Activated naive CD8-positive, alpha-beta T cell (primary cell): ENCODE results near the gene HNRNPR.
"Not testable (repeated sequence)": the region's sequence is repeated elsewhere in the genome, so short reads cannot be mapped to it uniquely, and the experiment has no call there.

Experiments
- H3K27ac Mint-ChIP-seq: one replicate; pipeline ENCODE4 v1.8.0; 2021; ENCODE audit warnings: mixed read lengths
- H3K27me3 Mint-ChIP-seq: one replicate; pipeline ENCODE4 v1.8.0; 2021; ENCODE audit warnings: mixed read lengths
- H3K36me3 Mint-ChIP-seq: one replicate; pipeline ENCODE4 v1.8.0; 2021; ENCODE audit warnings: mixed read lengths
- H3K4me1 Mint-ChIP-seq: one replicate; pipeline ENCODE4 v1.8.0; 2021; ENCODE audit warnings: low read depth, mixed read lengths
- H3K4me3 Mint-ChIP-seq: one replicate; pipeline ENCODE4 v1.8.0; 2021; ENCODE audit warnings: mild to moderate bottlenecking, mixed read lengths
- H3K9me3 Mint-ChIP-seq: one replicate; pipeline ENCODE4 v1.8.0; 2021; ENCODE audit warnings: low read depth, mixed read lengths

Gene HNRNPR

DNA sequence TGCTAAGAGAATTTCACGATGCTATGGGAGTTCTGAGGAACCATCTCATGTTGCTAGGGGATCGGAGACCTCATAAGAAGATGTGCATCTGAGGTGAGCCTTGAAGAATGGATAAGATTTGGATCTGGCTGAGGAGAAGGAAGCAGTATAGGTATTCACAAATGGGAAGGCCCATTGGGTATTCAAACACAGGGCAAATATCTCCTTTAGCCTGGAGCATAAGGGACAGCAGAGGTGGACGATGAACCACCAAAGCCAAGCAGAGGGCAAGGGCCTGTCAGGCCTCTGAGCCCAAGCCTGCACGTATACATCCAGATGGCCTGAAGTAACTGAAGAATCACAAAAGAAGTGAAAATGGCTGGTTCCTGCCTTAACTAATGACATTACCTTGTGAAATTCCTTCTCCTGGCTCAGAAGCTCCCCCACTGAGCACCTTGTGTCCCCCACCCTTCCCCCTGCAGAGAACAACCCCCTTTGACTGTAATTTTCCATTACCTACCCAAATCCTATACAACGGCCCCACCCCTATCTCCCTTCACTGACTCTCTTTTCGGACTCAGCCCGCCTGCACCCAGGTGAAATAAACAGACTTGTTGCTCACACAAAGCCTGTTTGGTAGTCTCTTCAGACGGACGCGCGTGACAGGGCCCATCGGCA lies 30.1 kb upstream of the HNRNPR start:
- peaks cover 14% of the 10 kb centered on the region for H3K4me1 Mint-ChIP-seq
- not testable (repeated sequence) for H3K27me3 Mint-ChIP-seq, H3K36me3 Mint-ChIP-seq, H3K4me3 Mint-ChIP-seq, H3K9me3 Mint-ChIP-seq, H3K27ac Mint-ChIP-seq

- H3K9me3 Mint-ChIP-seq, result no peaks in the 10 kb centered on the region
- peaks cover 21% of the 10 kb centered on the region for H3K4me1 Mint-ChIP-seq
- no peak overlapping the region for H3K27ac Mint-ChIP-seq
- no peaks in the 10 kb centered on the region for H3K27me3 Mint-ChIP-seq
- no peak overlapping the region for H3K4me3 Mint-ChIP-seq
- peaks cover 2% of the 10 kb centered on the region for H3K36me3 Mint-ChIP-seq
Observed at GRCh38 chr1:23371987-23372880, 28.1 kb upstream of the HNRNPR start.

GRCh38 chr1:23370709-23371584 lies 26.9 kb upstream of the HNRNPR start:
- H3K36me3 Mint-ChIP-seq, result peaks cover 7% of the 10 kb centered on the region
- H3K27ac Mint-ChIP-seq, result no peak overlapping the region
- H3K4me3 Mint-ChIP-seq, result no peak overlapping the region
- H3K27me3 Mint-ChIP-seq, result no peaks in the 10 kb centered on the region
- H3K4me1 Mint-ChIP-seq, result peaks cover 34% of the 10 kb centered on the region
- no peaks in the 10 kb centered on the region for H3K9me3 Mint-ChIP-seq

DNA sequence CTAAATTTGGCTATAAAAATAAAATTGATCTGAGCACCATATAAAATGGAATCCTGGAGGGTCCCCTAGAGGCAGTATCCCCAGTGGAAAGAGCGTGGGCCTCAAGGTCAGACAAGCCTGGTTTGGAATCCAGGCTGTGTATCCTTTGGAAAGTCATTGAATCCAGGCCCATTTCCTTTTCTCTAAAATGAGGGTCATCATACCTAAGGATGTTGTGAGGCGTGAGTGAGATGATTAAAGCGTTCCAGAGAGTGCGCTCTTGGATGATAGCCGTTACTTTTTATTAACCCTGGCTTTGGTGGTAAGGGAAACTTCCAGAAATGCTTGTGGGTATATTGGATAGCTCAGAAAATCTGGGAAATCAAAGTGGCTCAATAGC lies 26.2 kb upstream of the HNRNPR start:
- H3K27ac Mint-ChIP-seq, result no peak overlapping the region
- H3K27me3 Mint-ChIP-seq, result no peaks in the 10 kb centered on the region
- peaks cover 35% of the 10 kb centered on the region for H3K4me1 Mint-ChIP-seq
- H3K4me3 Mint-ChIP-seq, result peak overlapping the region; percentile 90
- H3K36me3 Mint-ChIP-seq, result peaks cover 9% of the 10 kb centered on the region
- no peaks in the 10 kb centered on the region for H3K9me3 Mint-ChIP-seq

GRCh38 chr1:23369335-23370013 lies 25.4 kb upstream of the HNRNPR start, which contains the start of gene ZNF436:
Gene ZNF436 (minus strand): TSS chr1:23369836. CDS start chr1:23368005, 1,831 bp downstream.
- H3K4me1 Mint-ChIP-seq, result peaks cover 35% of the 10 kb centered on the region
- no peaks in the 10 kb centered on the region for H3K9me3 Mint-ChIP-seq
- peak within 1 kb of the TSS; percentile 92 for H3K27ac Mint-ChIP-seq
- peak within 1 kb of the TSS; percentile 90 for H3K4me3 Mint-ChIP-seq
- H3K27me3 Mint-ChIP-seq, result no peaks in the 10 kb centered on the region
- peaks cover 12% of the 10 kb centered on the region for H3K36me3 Mint-ChIP-seq

- Mint-ChIP-seq H3K4me1 (peaks cover 35% of the 10 kb centered on the region), H3K27ac (peak overlapping the region; percentile 92), H3K27me3 (no peaks in the 10 kb centered on the region), H3K4me3 (peak overlapping the region; percentile 90), H3K9me3 (no peaks in the 10 kb centered on the region), H3K36me3 (peaks cover 13% of the 10 kb centered on the region)
Observed at GRCh38 chr1:23368562-23369334, 24.7 kb upstream of the HNRNPR start.

- peaks cover 18% of the 10 kb centered on the region for H3K36me3 Mint-ChIP-seq
- no peaks in the 10 kb centered on the region for H3K27me3 Mint-ChIP-seq
- peaks cover 35% of the 10 kb centered on the region for H3K4me1 Mint-ChIP-seq
- peak overlapping the region; percentile 90 for H3K4me3 Mint-ChIP-seq
- peaks cover 1% of the 10 kb centered on the region for H3K9me3 Mint-ChIP-seq
- H3K27ac Mint-ChIP-seq, result peak overlapping the region; percentile 92
Observed at GRCh38 chr1:23367791-23368561, 23.9 kb upstream of the HNRNPR start.

DNA sequence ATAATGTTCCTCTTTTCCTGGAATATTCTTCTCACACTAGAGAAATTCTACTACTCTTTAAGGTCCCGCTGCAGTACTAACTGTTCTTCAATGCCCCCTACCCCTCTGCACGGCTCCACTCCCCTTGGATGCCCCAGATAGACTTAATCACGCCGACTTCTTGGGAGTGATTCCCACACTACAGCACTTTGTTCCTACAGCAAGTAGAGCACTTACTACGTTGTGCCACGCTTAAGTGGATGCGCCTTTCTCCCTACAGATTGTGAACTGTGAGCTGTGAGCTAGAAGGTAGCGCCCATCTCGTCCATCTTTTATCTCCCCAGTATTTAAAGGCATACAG lies 23.3 kb upstream of the HNRNPR start:
- Mint-ChIP-seq H3K4me3 (peak overlapping the region; percentile 90), H3K36me3 (peaks cover 23% of the 10 kb centered on the region), H3K9me3 (peaks cover 5% of the 10 kb centered on the region), H3K4me1 (peaks cover 35% of the 10 kb centered on the region), H3K27me3 (no peaks in the 10 kb centered on the region), H3K27ac (peak overlapping the region; percentile 89)

DNA sequence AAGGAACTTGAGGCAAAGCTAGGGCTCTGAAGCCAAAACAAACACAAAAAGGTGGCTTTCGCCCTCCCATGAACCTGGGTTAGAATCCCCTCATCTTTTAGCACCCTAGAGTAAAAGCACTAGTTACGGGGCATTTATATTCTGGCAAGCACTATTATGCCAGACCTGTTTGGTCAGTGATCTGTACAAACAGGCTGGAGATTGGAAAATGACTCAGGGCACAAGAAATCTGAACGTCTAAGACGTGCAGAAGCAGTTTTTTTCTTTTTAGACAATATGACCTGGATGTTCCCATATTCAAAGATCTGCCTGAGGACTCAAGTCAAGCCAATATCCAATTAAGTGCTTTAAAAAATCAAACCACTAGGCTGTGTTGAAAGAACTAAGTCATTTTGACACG lies 22.5 kb upstream of the HNRNPR start:
- H3K4me1 Mint-ChIP-seq, result peaks cover 33% of the 10 kb centered on the region
- H3K4me3 Mint-ChIP-seq, result peak overlapping the region; percentile 90
- peaks cover 27% of the 10 kb centered on the region for H3K36me3 Mint-ChIP-seq
- H3K27ac Mint-ChIP-seq, result no peak overlapping the region
- peaks cover 7% of the 10 kb centered on the region for H3K9me3 Mint-ChIP-seq
- H3K27me3 Mint-ChIP-seq, result no peaks in the 10 kb centered on the region

- Mint-ChIP-seq H3K9me3 (peaks cover 7% of the 10 kb centered on the region), H3K36me3 (peaks cover 32% of the 10 kb centered on the region), H3K27ac (no peak overlapping the region), H3K27me3 (no peaks in the 10 kb centered on the region), H3K4me3 (peak overlapping the region; percentile 90), H3K4me1 (peaks cover 33% of the 10 kb centered on the region)
Observed at GRCh38 chr1:23366146-23366545, 22.1 kb upstream of the HNRNPR start.

GRCh38 chr1:23362218-23362713 lies 18.2 kb upstream of the HNRNPR start:
- no peak overlapping the region for H3K27ac Mint-ChIP-seq
- peaks cover 14% of the 10 kb centered on the region for H3K4me1 Mint-ChIP-seq
- no peak overlapping the region for H3K4me3 Mint-ChIP-seq
- H3K36me3 Mint-ChIP-seq, result peaks cover 52% of the 10 kb centered on the region
- no peaks in the 10 kb centered on the region for H3K27me3 Mint-ChIP-seq
- H3K9me3 Mint-ChIP-seq, result peaks cover 24% of the 10 kb centered on the region

DNA sequence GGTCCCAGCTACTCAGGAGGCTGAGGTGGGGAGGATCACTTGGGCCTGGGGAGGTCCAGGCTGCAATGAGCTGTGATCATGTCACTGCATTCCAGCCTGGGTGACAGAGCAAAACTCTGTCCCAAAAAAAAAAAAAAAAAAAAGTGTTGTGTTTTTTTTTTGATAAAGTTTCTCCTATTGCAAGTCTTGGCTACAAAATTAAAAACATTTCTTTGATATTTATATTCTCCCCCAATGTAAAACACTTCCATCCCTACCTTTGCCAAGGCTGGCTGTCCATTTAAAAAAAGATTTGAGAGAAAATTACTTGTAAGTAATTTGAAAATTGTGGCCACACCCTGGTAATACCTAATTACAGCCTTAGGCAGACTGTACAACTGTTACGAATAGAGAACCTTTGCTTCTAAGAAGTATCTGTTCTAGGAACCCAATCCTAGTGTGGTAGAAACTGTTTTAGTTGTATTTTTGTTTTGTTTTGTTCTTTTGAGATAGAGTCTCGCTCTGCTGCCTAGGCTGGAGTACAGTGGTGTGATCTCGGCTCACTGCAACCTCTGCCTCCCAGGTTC lies 14.3 kb upstream of the HNRNPR start:
- H3K27ac Mint-ChIP-seq, result no peak overlapping the region
- no peak overlapping the region for H3K4me3 Mint-ChIP-seq
- peaks cover 38% of the 10 kb centered on the region for H3K36me3 Mint-ChIP-seq
- H3K4me1 Mint-ChIP-seq, result peaks cover 5% of the 10 kb centered on the region
- H3K27me3 Mint-ChIP-seq, result no peaks in the 10 kb centered on the region
- peaks cover 24% of the 10 kb centered on the region for H3K9me3 Mint-ChIP-seq
